ENCODE results near the gene ZCCHC24. TPM values are rescaled to one million over a fixed set of nuclear protein-coding genes. Genes with fewer than 3 reads are reported as not detected.

ZCCHC24 gene
- total RNA-seq, 2 experiments from 2014 or later = 0.77 to 1.00 TPM

- Mint-ChIP-seq H3K27ac (no peak overlapping the region), H3K4me1 (ENCODE audit: low read depth) (peaks cover 2% of the 10 kb centered on the region), H3K36me3 (no peaks in the 10 kb centered on the region), H3K27me3 (no peaks in the 10 kb centered on the region), H3K4me3 (no peak overlapping the region), H3K9me3 (no peaks in the 10 kb centered on the region)
- no peak for DNase-seq
- POLR2A ChIA-PET = no interaction called here
- intact Hi-C loops (cut with micrococcal nuclease) = no loop called here
- CTCF ChIA-PET = no interaction called here
Observed at GRCh38 chr10:79379512-79380124, 65.8 kb downstream of the ZCCHC24 start.

DNA sequence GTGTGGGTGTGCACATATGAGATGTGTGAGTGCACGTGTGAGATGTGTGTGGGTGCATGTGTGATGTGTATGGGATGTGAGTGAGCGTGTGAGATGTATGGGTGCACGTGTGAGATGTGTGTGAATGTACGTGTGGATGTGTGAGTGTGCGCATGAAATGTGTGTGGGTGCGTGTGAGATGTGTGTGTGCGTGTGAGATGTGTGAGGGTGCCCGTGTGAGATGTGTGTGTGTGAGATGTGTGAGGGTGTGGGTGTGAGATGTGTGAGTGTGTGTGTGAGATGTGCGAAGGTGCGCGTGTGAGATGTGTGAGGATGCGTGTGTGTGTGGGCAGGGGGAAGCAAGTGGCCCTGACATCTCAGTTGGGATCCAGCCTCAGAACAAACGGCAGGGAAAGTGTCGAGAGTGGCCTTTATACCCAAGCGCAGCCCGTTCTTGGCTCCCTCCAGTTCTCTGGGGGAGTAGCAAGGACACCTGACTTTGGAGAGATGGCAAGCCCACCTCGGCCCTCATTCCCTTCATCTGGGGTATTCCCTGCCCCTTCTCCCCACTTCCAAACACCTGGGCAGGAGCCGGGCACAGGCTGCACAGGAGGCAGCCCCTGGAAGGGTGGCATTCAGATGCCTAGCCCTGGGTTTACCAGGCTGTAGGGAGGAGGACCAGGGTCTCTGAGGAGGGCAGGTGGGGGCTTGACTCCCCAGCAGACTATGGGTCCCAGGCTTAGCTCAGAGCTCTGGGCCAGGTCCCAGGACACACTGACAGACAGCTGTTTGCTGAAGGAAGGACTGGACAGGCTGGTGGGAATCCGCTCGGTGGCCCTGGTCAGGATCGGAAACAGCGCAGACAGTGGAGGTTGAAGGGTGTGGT is 66.5 kb downstream of the ZCCHC24 start:
- POLR2A ChIA-PET = no interaction called here
- peak; percentile 6 for DNase-seq

GRCh38 chr10:79378383-79378646 is 67.1 kb downstream of the ZCCHC24 start:
- intact Hi-C loops (cut with micrococcal nuclease) = no loop called here
- Mint-ChIP-seq H3K36me3 (no peaks in the 10 kb centered on the region), H3K27me3 (no peaks in the 10 kb centered on the region), H3K9me3 (no peaks in the 10 kb centered on the region), H3K4me1 (ENCODE audit: low read depth) (peaks cover 2% of the 10 kb centered on the region), H3K27ac (no peak overlapping the region), H3K4me3 (no peak overlapping the region)
- ChIA-PET CTCF (no interaction called here), POLR2A (no interaction called here)
- DNase-seq = no peak

More for the DNA sequence above, 66.5 kb downstream of the ZCCHC24 start:
- no peaks in the 10 kb centered on the region for H3K9me3 Mint-ChIP-seq
- H3K4me1 Mint-ChIP-seq (ENCODE audit: low read depth) = peaks cover 2% of the 10 kb centered on the region
- H3K27ac Mint-ChIP-seq = no peak overlapping the region
- no peaks in the 10 kb centered on the region for H3K36me3 Mint-ChIP-seq
- intact Hi-C loops (cut with micrococcal nuclease) = no loop called here
- CTCF ChIA-PET = no interaction called here
- H3K27me3 Mint-ChIP-seq = no peaks in the 10 kb centered on the region
- no peak overlapping the region for H3K4me3 Mint-ChIP-seq

GRCh38 chr10:79377557-79378382 is 67.7 kb downstream of the ZCCHC24 start:
- Mint-ChIP-seq H3K9me3 (no peaks in the 10 kb centered on the region), H3K36me3 (no peaks in the 10 kb centered on the region), H3K27me3 (no peaks in the 10 kb centered on the region), H3K4me3 (no peak overlapping the region), H3K27ac (no peak overlapping the region), H3K4me1 (ENCODE audit: low read depth) (peaks cover 2% of the 10 kb centered on the region)
- ChIA-PET POLR2A (no interaction called here), CTCF (no interaction called here)
- DNase-seq = no peak
- intact Hi-C loops (cut with micrococcal nuclease) = no loop called here

GRCh38 chr10:79376751-79377556 is 68.5 kb downstream of the ZCCHC24 start:
- H3K4me1 Mint-ChIP-seq (ENCODE audit: low read depth) = peaks cover 2% of the 10 kb centered on the region
- H3K27me3 Mint-ChIP-seq = no peaks in the 10 kb centered on the region
- intact Hi-C loops (cut with micrococcal nuclease) = no loop called here
- H3K36me3 Mint-ChIP-seq = no peaks in the 10 kb centered on the region
- no peak overlapping the region for H3K4me3 Mint-ChIP-seq
- H3K9me3 Mint-ChIP-seq = no peaks in the 10 kb centered on the region
- DNase-seq = no peak
- no peak overlapping the region for H3K27ac Mint-ChIP-seq
- ChIA-PET CTCF (interaction anchor here (1.5 to 4.0 kb wide), 2 partner anchors 92 to 767 kb away, joined by 4 to 74 read pairs; no protein-coding TSS in a partner anchor), POLR2A (no interaction called here)

GRCh38 chr10:79376078-79376628 is 69.3 kb downstream of the ZCCHC24 start:
- intact Hi-C loops (cut with micrococcal nuclease) = no loop called here
- Mint-ChIP-seq H3K4me3 (no peak overlapping the region), H3K36me3 (no peaks in the 10 kb centered on the region), H3K9me3 (peaks cover 5% of the 10 kb centered on the region), H3K4me1 (ENCODE audit: low read depth) (peaks cover 2% of the 10 kb centered on the region), H3K27me3 (no peaks in the 10 kb centered on the region), H3K27ac (no peak overlapping the region)
- DNase-seq = no peak
- POLR2A ChIA-PET = no interaction called here
- CTCF ChIA-PET = interaction anchor here (1.5 to 4.8 kb wide), 3 partner anchors 93 to 768 kb away, joined by 4 to 74 read pairs (median 69); no protein-coding TSS in a partner anchor

- POLR2A ChIA-PET = no interaction called here
Observed at GRCh38 chr10:79375321-79376077, 69.9 kb downstream of the ZCCHC24 start.

GRCh38 chr10:79374312-79375191 is 70.9 kb downstream of the ZCCHC24 start:
- Mint-ChIP-seq H3K4me3 (no peak overlapping the region), H3K4me1 (ENCODE audit: low read depth) (peaks cover 2% of the 10 kb centered on the region), H3K27me3 (no peaks in the 10 kb centered on the region), H3K9me3 (peaks cover 14% of the 10 kb centered on the region), H3K36me3 (no peaks in the 10 kb centered on the region), H3K27ac (no peak overlapping the region)
- DNase-seq = peak; percentile 84
- intact Hi-C loops (cut with micrococcal nuclease) = loop anchor here (1.0 to 5.0 kb wide), 4 partner anchors 26 to 773 kb away; no protein-coding TSS in a partner anchor
- ChIA-PET CTCF (interaction anchor here (0.6 to 4.8 kb wide), 53 partner anchors 9 to 1761 kb away, joined by 3 to 74 read pairs (median 5); partner anchors contain the start of genes PPIF and ZCCHC24), POLR2A (interaction anchor here (0.7 to 1.0 kb wide), 2 partner anchors 16 to 93 kb away, joined by 3 read pairs; no protein-coding TSS in a partner anchor)

More at GRCh38 chr10:79375321-79376077, 69.9 kb downstream of the ZCCHC24 start:
- no peak for DNase-seq
- Mint-ChIP-seq H3K9me3 (peaks cover 9% of the 10 kb centered on the region), H3K27ac (no peak overlapping the region), H3K36me3 (no peaks in the 10 kb centered on the region), H3K27me3 (no peaks in the 10 kb centered on the region), H3K4me1 (ENCODE audit: low read depth) (peaks cover 2% of the 10 kb centered on the region), H3K4me3 (no peak overlapping the region)
- intact Hi-C loops (cut with micrococcal nuclease) = loop anchor here (2.0 kb wide), 1 partner anchor 25 kb away; no protein-coding TSS in a partner anchor
- CTCF ChIA-PET = interaction anchor here (1.5 to 4.8 kb wide), 5 partner anchors 66 to 768 kb away, joined by 4 to 74 read pairs (median 12); no protein-coding TSS in a partner anchor

DNA sequence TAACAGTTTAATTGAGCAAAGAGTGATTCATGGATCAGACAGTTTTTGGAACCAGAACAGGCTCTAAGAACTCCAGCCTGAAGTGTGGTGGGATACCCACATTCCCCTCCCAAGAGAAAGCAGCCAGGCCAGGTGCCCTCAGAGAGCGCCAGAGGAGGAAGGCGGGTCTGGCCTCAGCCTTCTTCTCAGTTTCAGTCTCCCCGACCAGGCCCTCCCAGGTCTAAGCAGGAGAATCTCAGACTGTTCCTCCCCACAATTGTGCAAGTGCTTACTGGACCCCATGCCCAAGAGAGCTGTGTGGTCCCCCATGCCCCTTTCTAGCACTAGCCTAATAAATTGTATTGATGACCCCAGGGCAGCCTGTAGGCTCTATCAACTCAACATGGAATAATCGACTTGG is 72.6 kb downstream of the ZCCHC24 start:
- H3K27ac Mint-ChIP-seq = no peak overlapping the region
- no peaks in the 10 kb centered on the region for H3K36me3 Mint-ChIP-seq
- H3K9me3 Mint-ChIP-seq = peaks cover 14% of the 10 kb centered on the region
- intact Hi-C loops (cut with micrococcal nuclease) = loop anchor here (5.0 kb wide), 1 partner anchor 774 kb away; no protein-coding TSS in a partner anchor
- CTCF ChIA-PET = interaction anchor here (0.7 to 4.8 kb wide), 12 partner anchors 8 to 114 kb away, joined by 3 to 74 read pairs (median 12); partner anchors contain the start of gene PPIF
- H3K27me3 Mint-ChIP-seq = no peaks in the 10 kb centered on the region
- no peak overlapping the region for H3K4me3 Mint-ChIP-seq
- DNase-seq = no peak
- peaks cover 2% of the 10 kb centered on the region for H3K4me1 Mint-ChIP-seq (ENCODE audit: low read depth)
- POLR2A ChIA-PET = no interaction called here
